ENCODE data around the gene PER2.

The PER2 gene

DNA sequence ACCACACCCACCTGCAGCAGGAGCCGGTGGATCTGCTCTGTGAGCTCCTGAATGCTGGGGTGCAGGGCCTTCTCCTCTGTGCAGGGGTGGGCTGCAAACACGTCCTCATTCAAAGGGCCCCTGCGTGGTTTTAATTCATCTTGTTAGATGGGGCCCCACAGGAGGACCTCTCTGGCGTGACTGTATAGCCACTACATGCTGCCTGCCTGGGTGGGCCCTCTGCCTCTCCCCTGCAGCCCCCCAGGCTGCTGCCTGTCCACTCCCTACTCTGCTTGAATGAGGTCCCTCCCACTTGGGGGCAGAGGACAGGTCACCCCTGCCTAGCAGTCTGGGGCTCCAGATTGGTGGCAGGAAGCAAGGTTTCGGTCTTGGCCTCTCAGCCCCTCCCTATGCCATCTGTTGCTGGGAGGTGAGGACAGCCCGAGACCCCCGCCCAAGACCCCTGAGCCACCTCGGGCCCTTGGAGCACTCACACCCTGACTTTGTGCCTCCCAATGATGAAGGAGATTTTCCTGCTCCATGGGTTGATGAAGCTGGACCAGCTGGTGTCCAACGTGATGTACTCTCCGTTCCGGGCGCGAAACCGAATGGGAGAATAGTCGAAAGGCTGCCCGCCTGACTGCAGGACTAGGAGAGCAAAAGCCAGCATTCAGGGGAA, 26.6 kb downstream of the PER2 start:
- no peak overlapping the region for H3K27ac ChIP-seq (replicated peaks)
- TF ChIP-seq GABPA (IDR thresholded peaks at IDR 0.05; ENCODE audit: low read depth) (no peak), POLR2AphosphoS5 (IDR thresholded peaks at IDR 0.05; ENCODE audit: low read depth) (no peak), SPI1 (IDR thresholded peaks at IDR 0.05; ENCODE audit: borderline replicate concordance, low read depth) (no peak)
- TF ChIP-seq, protein P1, sequence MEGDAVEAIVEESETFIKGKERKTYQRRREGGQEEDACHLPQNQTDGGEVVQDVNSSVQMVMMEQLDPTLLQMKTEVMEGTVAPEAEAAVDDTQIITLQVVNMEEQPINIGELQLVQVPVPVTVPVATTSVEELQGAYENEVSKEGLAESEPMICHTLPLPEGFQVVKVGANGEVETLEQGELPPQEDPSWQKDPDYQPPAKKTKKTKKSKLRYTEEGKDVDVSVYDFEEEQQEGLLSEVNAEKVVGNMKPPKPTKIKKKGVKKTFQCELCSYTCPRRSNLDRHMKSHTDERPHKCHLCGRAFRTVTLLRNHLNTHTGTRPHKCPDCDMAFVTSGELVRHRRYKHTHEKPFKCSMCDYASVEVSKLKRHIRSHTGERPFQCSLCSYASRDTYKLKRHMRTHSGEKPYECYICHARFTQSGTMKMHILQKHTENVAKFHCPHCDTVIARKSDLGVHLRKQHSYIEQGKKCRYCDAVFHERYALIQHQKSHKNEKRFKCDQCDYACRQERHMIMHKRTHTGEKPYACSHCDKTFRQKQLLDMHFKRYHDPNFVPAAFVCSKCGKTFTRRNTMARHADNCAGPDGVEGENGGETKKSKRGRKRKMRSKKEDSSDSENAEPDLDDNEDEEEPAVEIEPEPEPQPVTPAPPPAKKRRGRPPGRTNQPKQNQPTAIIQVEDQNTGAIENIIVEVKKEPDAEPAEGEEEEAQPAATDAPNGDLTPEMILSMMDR (IDR thresholded peaks at IDR 0.05; ENCODE audit: insufficient read depth, low read length) = no peak
- TF ChIP-seq, protein P2, sequence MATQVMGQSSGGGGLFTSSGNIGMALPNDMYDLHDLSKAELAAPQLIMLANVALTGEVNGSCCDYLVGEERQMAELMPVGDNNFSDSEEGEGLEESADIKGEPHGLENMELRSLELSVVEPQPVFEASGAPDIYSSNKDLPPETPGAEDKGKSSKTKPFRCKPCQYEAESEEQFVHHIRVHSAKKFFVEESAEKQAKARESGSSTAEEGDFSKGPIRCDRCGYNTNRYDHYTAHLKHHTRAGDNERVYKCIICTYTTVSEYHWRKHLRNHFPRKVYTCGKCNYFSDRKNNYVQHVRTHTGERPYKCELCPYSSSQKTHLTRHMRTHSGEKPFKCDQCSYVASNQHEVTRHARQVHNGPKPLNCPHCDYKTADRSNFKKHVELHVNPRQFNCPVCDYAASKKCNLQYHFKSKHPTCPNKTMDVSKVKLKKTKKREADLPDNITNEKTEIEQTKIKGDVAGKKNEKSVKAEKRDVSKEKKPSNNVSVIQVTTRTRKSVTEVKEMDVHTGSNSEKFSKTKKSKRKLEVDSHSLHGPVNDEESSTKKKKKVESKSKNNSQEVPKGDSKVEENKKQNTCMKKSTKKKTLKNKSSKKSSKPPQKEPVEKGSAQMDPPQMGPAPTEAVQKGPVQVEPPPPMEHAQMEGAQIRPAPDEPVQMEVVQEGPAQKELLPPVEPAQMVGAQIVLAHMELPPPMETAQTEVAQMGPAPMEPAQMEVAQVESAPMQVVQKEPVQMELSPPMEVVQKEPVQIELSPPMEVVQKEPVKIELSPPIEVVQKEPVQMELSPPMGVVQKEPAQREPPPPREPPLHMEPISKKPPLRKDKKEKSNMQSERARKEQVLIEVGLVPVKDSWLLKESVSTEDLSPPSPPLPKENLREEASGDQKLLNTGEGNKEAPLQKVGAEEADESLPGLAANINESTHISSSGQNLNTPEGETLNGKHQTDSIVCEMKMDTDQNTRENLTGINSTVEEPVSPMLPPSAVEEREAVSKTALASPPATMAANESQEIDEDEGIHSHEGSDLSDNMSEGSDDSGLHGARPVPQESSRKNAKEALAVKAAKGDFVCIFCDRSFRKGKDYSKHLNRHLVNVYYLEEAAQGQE (IDR thresholded peaks at IDR 0.05; ENCODE audit: insufficient replicate concordance, low read depth) = no peak

DNA sequence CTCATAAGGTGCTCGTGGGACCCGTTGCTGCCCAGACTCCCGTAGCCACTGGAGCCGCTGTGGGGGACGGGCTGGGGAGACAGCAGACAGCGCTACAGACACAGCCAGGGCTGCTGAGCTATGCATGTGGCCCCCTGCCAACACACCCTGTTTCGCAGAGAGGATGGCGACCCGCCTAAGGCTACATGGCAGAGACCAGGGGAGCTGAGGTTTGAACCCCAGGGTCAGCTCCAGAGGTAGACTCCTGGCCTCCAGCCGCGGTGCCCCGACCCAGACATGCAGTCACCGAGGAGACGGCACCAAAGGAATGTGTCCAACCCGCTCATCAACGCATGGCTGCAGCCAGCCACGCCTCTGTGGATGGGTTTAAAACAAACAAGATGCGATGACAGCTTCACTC, 27.5 kb downstream of the PER2 start:
- Histone ChIP-seq H3K27ac (replicated peaks) (no peak overlapping the region), H3K4me3 (replicated peaks; ENCODE audit: insufficient read depth, low read length) (no peak overlapping the region), H3K27me3 (ENCODE audit: insufficient read depth, poor library complexity, severe bottlenecking) (no peaks in the 10 kb centered on the region)
- TF ChIP-seq, protein P2 (IDR thresholded peaks at IDR 0.05; ENCODE audit: insufficient replicate concordance, low read depth) = no peak
- TF ChIP-seq POLR2AphosphoS5 (IDR thresholded peaks at IDR 0.05; ENCODE audit: low read depth) (no peak), SPI1 (IDR thresholded peaks at IDR 0.05; ENCODE audit: borderline replicate concordance, low read depth) (no peak), GABPA (IDR thresholded peaks at IDR 0.05; ENCODE audit: low read depth) (no peak)
- TF ChIP-seq, protein P1 (IDR thresholded peaks at IDR 0.05; ENCODE audit: insufficient read depth, low read length) = no peak
- DNase-seq (ENCODE audit: low read depth in 1 of 2, low spot score in 1 of 2) = no peak

More for the DNA sequence above, 26.6 kb downstream of the PER2 start:
- H3K4me3 ChIP-seq (replicated peaks; ENCODE audit: insufficient read depth, low read length) = no peak overlapping the region
- DNase-seq (ENCODE audit: low read depth in 1 of 2, low spot score in 1 of 2) = no peak
- no peaks in the 10 kb centered on the region for H3K27me3 ChIP-seq (ENCODE audit: insufficient read depth, poor library complexity, severe bottlenecking)

GRCh38 chr2:238259061-238260020, 29.1 kb downstream of the PER2 start:
- DNase-seq (ENCODE audit: low read depth in 1 of 2, low spot score in 1 of 2) = no peak
- Histone ChIP-seq H3K27me3 (ENCODE audit: insufficient read depth, poor library complexity, severe bottlenecking) (no peaks in the 10 kb centered on the region), H3K27ac (replicated peaks) (no peak overlapping the region), H3K4me3 (replicated peaks; ENCODE audit: insufficient read depth, low read length) (no peak overlapping the region)
- TF ChIP-seq GABPA (IDR thresholded peaks at IDR 0.05; ENCODE audit: low read depth) (no peak), SPI1 (IDR thresholded peaks at IDR 0.05; ENCODE audit: borderline replicate concordance, low read depth) (no peak), POLR2AphosphoS5 (IDR thresholded peaks at IDR 0.05; ENCODE audit: low read depth) (no peak)
- TF ChIP-seq, protein P2 (IDR thresholded peaks at IDR 0.05; ENCODE audit: insufficient replicate concordance, low read depth) = no peak
- TF ChIP-seq, protein P1 (IDR thresholded peaks at IDR 0.05; ENCODE audit: insufficient read depth, low read length) = no peak

Data from HL-60 (cell line).